HG02763 (cell line): ENCODE data around the gene EFNA5.
A peak's percentile ranks its signal among the peaks of the same experiment; 100 is the strongest.

ENCODE experiments used
- ATAC-seq: cut with Tn5 transposase; IDR thresholded peaks from one replicate; pipeline ENCODE4 v1.9.1; 2021; ENCODE audit warnings: mild to moderate bottlenecking, moderate library complexity; ENCODE audit not compliant: unreplicated experiment

The EFNA5 gene

GRCh38 chr5:107574287-107574686 is 96.5 kb downstream of the EFNA5 start:
- no peak for ATAC-seq

- no peak for ATAC-seq
Measured at GRCh38 chr5:107572715-107573368, 97.9 kb downstream of the EFNA5 start.

- ATAC-seq = peak; percentile 64
Measured at GRCh38 chr5:107571621-107572536, 98.9 kb downstream of the EFNA5 start.

GRCh38 chr5:107570805-107571531 is 99.8 kb downstream of the EFNA5 start:
- peak; percentile 80 for ATAC-seq

GRCh38 chr5:107570181-107570580 is 100.6 kb downstream of the EFNA5 start:
- no peak for ATAC-seq

GRCh38 chr5:107567901-107568671 is 102.7 kb downstream of the EFNA5 start:
- ATAC-seq = no peak

GRCh38 chr5:107566986-107567385 is 103.8 kb downstream of the EFNA5 start:
- no peak for ATAC-seq

- no peak for ATAC-seq
Measured at GRCh38 chr5:107565791-107566767, 104.7 kb downstream of the EFNA5 start.

- ATAC-seq = no peak
Measured at GRCh38 chr5:107564931-107565372, 105.8 kb downstream of the EFNA5 start.

GRCh38 chr5:107563959-107564544 is 106.7 kb downstream of the EFNA5 start:
- ATAC-seq = no peak

GRCh38 chr5:107560377-107560776 is 110.4 kb downstream of the EFNA5 start:
- ATAC-seq = no peak

- ATAC-seq = no peak
Measured at GRCh38 chr5:107558823-107559375, 111.8 kb downstream of the EFNA5 start.

- no peak for ATAC-seq
Measured at GRCh38 chr5:107557051-107557658, 113.6 kb downstream of the EFNA5 start.

- no peak for ATAC-seq
Measured at GRCh38 chr5:107556575-107556974, 114.2 kb downstream of the EFNA5 start.

GRCh38 chr5:107555425-107556090 is 115.2 kb downstream of the EFNA5 start:
- ATAC-seq = no peak

- no peak for ATAC-seq
Measured at GRCh38 chr5:107554776-107555424, 115.8 kb downstream of the EFNA5 start.

GRCh38 chr5:107553117-107553555 is 117.6 kb downstream of the EFNA5 start:
- ATAC-seq = no peak
